Eye (tissue), 1 donor: ENCODE data around the gene HSD3B7.
A peak's percentile ranks its signal among the peaks of the same experiment; 100 is the strongest.

Experiments
- DNase-seq: peaks from one replicate; pipeline ENCODE4 v3.0.0-alpha.2; 2015

HSD3B7 gene

DNA sequence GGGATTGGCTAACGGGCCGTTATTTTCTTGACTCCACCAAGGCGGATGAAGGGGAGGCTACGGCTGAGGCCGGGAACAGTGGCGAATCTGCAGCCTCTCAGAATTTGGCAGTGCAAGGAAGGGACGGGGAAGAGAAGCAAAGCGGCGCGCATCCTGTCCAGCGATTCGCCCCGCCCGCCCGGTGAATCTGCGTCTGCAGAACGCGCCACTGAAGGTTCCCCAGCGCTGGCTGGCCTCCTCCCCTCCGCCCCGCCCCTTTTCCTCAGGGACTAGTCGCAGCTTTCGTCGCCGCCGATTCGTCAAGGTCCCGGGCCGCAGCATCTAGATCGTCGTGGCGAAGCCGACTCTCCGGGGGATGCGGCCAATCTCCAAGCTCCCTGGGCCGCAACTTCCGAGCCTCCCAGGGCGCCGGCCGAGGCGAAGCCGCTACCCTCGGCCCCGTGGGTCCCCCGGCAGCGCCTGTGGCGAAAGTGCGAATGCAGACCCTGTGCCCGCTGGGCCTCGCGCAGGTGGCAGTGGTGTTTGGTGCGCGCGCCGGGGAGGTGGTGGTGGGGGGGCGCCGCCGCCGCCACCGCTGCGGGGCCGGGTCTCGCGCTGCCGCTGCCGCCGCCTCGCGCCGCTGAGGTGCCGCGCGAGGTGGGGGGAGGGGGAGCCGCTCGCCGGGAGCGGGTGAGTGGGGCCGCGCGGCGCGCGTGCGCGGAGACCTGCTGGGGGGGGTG, 27.4 kb upstream of the HSD3B7 start, which contains the start of gene SETD1A:
SETD1A (plus strand) TSS at position 299 of the 719 bp plus-strand sequence. CDS start 978 bp downstream, outside the sequence.
- peak; percentile 98 for DNase-seq

DNA sequence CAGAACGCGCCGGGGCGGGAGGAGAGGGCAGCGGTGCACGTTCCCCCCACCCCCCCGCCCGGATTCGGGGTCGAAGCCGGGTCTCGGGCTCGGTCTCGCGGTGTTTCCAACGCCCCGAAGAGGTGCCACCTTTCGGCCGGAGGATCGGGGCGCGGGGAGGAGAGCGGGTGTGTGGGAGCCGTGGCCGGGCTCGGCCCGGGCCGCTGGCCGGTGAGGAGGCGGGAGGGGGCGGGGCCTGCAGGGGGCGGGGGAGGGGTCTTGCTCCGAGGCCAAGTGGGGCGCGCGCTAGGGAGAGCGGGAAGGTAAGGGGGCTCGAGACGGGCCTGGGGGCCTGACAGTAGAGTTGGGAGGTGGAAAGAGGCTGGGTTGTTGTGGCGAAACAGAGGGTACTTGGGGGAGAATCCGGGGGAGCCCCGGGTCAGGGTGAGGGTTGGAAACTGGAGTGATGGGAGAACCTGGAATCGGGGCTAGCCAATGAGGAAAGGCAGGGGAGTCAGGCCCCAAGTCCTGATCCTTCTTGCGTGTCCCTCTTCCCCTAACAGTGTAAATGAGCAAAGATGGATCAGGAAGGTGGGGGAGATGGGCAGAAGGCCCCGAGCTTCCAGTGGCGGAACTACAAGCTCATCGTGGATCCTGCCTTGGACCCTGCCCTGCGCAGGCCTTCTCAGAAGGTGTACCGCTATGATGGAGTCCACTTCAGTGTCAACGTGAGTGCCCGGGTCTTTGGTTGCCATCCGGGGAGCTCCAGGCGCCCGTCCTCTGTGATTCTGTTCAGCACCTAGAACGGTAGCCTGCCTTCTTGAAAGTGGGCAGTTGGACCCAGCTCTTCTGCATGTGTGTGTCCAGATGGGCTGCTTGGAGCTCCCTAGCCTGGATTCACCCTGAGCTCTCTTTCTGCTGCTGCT, 26.6 kb upstream of the HSD3B7 start:
- DNase-seq: peak; percentile 65

DNA sequence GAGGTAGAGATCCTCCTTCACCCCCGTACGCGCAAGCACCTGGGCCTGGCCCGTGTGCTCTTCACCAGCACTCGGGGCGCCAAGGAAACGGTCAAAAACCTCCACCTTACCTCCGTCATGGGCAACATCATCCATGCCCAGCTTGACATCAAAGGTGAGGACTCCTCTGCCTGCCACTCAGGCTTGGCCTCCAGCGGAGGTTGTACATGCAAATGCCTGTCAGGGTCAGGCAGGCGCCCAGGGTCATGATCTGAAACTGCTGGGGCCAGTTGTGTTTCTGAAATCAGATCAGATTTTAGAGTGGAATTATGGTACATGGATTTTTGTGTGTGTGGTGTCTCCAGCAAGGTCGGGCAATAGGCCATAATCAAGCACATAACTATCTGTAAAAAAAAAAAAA, 23.6 kb upstream of the HSD3B7 start:
- no peak for DNase-seq

DNA sequence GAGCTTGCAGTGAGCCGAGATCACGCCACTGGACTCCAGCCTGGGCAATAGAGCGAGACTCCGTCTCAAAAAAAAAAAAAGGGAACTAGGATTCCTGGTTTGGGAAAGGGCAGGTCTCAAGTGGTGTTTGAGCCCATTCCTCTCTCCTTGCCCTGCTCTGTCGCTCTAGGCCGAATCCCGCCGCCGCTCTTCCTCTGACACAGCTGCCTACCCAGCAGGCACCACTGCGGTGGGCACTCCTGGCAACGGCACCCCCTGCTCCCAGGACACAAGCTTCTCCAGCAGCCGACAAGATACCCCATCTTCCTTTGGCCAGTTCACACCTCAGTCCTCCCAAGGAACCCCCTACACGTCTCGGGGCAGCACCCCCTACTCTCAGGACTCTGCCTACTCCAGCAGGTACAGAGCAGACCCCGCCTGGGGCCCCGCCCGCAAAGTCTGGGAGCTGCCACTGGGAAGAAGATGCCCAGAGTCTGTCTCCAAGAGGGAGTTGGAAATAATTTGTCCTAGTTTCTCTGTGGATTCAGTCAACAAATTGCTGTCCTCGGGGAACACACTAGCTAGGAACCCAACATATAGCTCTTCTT, 21.0 kb upstream of the HSD3B7 start:
- DNase-seq: no peak

DNA sequence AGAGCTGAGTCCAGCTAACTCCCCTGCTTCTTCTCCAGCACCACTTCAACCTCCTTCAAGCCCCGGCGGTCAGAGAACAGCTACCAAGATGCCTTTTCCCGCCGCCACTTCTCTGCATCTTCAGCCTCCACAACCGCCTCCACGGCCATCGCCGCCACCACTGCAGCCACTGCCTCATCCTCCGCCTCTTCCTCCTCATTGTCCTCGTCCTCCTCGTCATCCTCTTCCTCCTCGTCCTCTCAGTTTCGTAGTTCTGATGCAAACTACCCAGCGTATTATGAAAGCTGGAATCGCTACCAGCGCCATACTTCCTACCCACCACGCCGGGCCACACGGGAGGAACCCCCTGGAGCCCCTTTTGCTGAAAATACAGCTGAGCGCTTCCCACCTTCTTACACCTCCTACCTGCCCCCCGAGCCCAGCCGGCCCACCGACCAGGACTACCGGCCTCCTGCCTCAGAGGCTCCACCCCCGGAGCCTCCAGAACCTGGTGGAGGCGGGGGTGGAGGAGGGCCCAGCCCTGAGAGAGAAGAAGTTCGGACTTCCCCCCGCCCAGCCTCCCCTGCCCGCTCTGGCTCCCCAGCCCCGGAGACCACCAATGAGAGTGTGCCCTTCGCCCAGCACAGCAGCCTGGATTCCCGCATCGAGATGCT, 20.3 kb upstream of the HSD3B7 start:
- DNase-seq: no peak

DNA sequence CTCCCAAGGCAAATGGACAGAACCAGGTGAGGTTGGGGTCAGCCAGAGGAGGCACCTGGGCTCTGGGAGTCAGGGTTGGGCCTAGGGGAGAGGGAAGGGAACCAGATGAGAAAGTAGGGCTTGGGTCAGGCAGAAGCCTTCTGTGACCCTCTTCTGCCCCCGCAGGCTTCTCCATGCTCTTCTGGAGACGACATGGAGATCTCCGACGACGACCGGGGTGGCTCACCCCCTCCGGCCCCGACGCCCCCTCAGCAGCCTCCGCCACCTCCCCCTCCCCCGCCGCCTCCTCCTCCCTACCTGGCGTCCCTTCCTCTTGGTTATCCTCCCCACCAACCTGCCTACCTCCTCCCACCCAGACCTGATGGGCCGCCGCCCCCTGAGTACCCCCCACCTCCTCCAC, 19.6 kb upstream of the HSD3B7 start:
- no peak for DNase-seq

DNA sequence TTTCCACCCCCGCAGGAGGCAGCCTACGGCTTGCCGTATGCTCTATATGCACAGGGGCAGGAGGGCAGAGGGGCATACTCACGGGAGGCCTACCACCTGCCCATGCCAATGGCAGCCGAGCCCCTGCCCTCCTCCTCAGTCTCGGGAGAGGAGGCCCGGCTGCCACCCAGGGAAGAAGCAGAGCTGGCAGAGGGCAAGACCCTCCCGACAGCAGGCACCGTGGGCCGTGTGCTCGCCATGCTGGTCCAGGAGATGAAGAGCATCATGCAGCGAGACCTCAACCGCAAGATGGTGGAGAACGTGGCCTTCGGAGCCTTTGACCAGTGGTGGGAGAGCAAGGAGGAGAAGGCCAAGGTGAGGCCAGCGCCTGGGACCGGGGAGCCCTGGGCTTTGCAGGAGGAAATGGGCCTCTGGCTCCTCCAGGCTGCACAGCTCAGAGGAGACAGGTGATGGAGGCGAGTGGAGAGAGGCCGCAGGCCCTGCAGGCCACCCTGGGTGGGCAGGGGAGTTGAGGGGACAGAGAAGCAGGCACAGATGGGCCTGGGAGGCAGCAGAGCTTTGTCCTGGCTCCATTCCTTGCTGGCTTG, 18.9 kb upstream of the HSD3B7 start:
- no peak for DNase-seq

DNA sequence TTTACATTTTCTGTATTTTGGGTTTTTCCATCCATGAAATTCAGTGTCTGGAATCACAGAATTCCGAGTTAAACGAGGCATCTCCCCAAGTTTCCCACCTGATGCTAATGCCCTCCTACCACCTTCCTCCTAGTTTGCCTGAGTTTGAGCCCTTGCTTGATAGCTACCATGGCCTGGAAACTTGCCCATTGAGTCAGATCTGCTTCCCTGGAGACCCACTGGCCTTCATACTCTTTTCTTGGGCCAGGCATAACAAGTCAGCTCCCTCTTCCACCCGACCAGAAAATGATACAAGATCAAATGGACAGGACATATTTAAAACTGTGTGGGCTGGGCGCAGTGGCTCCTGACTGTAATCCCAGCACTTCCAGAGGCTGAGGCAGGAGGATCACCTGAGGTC, 17.2 kb upstream of the HSD3B7 start:
- DNase-seq: no peak

DNA sequence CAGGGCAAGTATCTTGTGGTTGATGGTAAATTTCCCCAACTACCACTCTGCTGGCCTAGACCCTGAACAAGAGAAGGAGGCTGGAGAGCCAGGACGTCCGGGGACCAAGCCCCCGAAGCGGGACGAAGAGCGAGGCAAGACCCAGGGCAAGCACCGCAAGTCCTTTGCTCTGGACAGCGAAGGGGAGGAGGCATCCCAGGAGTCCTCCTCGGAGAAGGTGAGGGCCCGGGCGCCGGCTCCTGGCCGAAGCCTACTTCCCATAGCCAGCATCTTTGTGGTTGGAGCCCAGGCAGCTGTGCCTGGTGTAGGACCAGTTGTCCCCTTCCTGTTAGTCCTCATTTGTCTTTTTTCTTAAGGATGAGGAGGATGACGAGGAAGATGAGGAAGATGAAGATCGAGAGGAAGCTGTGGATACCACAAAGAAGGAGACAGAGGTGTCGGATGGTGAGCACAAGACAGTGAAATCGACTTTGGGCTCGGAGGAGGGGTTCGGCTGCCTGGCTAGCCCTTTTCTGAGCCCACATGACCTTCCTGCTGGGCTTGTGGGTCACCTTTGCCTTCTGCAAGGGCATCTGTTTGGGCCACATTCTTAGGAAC, 15.7 kb upstream of the HSD3B7 start:
- DNase-seq: no peak

DNA sequence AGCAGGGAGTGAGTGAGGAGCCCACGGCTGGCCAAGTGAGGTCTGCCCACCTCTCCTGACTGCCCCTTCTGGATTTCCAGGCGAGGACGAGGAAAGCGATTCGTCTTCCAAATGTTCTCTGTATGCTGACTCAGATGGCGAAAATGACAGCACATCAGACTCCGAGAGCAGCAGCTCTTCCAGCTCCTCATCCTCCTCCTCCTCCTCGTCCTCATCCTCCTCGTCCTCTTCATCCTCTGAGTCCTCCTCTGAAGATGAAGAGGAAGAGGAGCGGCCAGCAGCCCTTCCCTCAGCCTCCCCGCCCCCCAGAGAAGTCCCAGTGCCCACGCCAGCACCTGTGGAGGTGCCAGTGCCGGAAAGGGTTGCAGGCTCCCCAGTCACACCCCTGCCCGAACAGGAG, 13.7 kb upstream of the HSD3B7 start:
- no peak for DNase-seq

DNA sequence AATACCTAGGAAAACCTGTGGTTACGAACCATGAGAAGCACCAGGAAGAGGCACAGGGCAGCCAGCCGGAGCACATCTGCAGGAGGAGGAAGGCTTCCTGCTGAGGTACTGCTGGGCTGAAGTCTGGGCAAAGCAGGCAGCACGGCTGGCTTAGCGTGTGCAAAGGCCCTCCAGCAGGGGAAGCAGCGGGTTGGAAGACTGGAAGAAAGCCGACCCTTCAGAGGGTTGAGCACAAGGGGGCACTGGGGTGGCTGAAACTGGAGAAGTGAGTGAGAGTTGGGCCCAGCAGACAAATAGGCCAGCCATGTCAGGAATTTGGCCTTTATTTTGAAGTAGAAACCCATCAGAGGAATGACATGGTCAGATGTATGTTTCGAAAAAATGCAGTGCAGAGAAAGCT, 12.1 kb upstream of the HSD3B7 start:
- DNase-seq: no peak

DNA sequence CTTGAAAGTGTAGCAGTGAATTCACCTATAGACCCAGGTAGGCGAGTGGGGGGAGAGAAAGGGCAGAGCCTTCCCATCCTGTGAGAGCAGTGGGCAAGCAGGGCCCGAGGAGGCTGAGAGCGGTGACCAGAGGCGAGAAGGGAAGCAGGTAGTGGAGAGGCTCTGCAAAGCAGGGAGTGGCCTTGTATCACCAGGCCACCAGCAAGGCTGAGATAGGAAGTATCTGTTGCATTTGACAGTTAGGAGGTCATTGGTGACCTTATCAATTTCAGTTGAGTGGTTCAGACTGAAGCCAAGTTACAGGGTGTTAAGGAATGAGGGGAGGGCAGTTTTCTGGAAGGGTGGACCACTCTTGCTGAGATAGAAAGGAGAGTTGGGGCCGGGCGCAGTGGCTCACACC, 10.7 kb upstream of the HSD3B7 start:
- DNase-seq: no peak

DNA sequence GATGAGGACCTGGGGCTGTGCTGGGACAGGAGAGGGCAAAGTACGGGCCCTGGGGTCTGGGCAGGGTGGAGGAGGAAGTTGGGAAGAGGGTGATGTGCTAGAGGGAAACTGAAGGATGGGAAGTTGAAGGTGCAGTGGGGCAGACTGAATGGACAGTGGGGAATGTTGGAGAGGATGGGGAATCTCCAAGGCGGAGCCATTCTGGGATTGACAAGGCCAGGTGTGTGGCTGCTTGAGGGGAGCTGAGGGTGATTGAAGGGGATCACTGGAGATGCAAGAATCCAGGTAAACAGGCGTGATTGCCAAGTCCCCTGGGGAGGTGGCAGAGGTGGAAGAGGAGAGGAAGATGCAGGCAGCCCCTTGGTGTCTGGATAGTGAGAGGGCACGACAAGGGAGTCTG, 8.5 kb upstream of the HSD3B7 start:
- no peak for DNase-seq

DNA sequence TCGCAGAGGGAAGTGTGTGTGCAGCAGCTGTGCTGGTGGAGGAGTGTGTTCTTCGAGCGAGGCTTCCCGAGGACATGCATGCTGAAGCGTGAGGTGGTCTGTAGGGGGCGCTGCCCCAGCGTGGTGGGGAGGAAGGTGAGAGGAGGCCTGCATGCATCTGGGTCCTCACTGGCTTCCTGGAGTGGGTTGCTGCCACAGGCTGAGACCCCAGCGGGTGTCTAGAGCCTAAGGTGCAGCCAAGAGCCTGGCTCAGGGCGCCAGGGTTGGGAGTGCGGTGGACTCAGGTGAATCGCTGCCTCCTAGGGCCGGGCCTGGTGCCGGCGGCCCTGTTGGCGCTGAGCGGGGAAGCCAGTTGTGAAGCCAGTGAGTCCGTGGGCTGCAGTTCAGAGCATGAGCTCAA, 7.5 kb upstream of the HSD3B7 start:
- DNase-seq: no peak

DNA sequence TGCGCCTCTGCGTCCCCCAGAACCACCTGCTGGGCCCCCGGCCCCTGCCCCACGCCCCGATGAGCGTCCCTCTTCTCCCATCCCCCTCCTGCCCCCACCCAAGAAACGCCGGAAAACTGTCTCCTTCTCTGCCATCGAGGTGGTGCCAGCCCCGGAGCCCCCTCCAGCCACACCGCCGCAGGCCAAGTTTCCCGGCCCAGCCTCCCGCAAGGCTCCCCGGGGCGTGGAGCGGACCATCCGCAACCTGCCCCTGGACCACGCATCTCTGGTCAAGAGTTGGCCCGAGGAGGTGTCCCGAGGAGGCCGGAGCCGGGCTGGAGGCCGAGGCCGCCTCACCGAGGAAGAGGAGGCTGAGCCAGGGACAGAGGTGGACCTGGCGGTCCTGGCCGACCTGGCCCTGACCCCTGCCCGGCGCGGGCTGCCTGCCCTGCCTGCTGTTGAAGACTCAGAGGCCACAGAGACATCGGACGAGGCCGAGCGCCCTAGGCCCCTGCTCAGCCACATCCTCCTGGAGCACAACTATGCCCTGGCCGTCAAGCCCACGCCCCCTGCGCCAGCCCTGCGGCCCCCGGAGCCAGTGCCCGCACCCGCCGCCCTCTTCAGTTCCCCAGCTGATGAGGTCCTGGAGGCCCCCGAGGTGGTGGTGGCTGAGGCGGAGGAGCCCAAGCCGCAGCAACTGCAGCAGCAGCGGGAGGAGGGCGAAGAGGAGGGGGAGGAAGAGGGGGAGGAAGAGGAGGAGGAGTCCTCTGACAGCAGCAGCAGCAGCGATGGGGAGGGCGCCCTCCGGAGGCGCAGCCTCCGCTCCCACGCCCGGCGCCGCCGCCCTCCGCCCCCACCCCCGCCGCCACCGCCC, 5.6 kb upstream of the HSD3B7 start:
- DNase-seq: no peak

DNA sequence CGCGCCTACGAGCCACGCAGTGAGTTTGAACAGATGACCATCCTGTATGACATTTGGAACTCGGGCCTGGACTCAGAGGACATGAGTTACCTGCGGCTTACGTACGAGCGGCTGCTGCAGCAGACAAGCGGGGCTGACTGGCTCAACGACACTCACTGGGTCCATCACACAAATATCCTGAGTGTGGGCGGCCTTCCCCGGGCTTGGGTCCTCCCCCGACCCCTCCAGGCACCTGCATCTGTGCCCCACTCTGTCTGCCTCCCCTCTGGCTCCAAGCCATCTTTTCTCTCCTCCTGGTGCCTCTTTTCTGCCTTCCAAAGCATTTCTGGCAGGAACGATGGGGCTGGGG, 5.0 kb upstream of the HSD3B7 start:
- DNase-seq: no peak

DNA sequence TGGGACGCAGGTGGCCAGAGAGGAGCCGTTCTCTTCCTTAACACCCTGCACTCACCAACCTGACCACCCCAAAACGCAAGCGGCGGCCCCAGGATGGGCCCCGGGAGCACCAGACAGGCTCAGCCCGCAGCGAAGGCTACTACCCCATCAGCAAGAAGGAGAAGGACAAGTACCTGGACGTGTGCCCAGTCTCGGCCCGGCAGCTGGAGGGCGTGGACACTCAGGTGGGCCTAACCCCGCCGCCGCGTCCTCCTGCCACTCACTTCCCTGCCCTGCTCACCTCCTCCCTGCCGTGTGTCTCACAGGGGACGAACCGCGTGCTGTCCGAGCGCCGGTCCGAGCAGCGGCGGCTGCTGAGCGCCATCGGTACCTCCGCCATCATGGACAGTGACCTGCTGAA, 4.6 kb upstream of the HSD3B7 start:
- DNase-seq: no peak

DNA sequence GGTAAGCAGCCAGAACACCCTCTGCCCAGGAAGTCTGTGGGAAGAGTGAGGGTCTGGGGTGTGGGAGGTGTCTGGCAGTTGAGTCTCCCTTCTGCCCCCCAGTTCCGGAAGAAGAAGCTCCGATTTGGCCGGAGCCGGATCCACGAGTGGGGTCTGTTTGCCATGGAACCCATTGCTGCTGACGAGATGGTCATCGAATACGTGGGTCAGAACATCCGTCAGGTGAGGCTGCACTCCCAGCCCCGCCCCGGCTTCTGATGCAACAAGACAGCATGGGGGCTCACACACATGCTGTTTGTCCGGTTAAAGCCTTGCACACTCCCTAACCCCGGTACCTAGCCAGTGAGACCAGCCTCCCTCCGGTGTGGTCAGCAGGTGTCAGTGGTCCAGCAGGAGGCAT, 4.0 kb upstream of the HSD3B7 start:
- DNase-seq: no peak

DNA sequence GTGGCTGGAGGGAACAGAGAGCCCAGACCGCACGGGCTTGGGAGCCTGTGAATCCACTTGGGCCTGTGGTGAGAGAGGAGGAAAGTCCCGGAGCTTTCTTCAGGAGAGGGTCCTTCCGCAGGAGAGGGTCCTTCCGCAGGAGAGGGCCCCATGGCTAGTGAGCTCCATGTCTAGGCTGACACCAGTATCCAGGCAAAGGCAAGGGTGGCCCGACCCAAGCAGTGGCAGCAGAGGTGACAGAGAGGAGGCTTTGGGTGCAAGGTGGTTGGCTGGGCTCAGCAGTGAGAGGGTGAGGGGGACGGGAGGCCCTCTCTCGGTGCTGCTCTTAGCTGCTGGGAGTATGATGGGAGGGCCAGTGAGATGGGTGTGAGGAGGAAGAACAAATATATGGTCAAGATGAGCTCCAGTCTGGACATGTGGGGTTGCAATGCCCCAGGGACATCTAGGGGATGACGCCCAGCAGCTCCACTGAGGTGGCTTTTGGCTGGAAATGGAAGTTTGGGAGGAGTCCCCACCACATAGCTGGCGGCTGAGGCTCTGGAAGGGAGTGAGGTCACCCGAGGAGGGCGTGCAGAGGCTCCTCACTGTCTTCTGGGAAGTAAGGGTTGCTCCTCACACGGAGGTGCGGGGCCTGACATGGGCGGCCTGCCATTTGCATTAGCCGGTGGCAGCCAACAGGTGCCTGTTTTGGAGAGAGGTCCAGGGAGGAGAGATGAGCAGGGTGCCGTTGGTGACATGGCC, 2.3 kb upstream of the HSD3B7 start:
- DNase-seq: no peak

DNA sequence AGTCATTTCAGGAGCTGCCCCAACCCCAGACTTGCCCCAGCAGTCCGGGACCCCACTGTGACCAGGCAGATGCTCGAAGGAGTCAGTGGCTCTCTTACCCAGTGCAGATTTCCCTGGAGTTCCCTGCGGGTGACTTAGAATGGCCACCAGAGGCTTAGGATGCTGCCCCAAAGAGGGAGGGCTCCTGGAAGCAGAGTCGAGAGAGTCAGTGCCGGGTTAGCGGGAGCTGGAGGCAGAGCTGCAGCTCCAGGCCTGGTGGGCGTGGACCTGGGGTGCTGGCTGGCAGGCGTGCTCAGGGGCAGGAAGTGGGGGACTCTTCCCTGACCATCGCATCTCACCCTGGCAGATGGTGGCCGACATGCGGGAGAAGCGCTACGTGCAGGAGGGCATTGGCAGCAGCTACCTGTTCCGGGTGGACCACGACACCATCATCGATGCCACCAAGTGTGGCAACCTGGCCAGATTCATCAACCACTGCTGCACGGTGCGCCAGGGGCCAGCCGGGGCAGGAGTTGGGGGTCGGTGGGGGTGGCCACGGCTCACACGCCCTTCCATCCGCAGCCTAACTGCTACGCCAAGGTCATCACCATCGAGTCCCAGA, 1.6 kb upstream of the HSD3B7 start:
- no peak for DNase-seq
